HG02938 (cell line): ENCODE data around the gene STAT4.

Source experiments
- ATAC-seq: cut with Tn5 transposase; IDR thresholded peaks from one replicate; pipeline ENCODE4 v1.9.1; 2021; ENCODE audit warnings: mild to moderate bottlenecking, moderate library complexity; ENCODE audit not compliant: unreplicated experiment

Gene STAT4

DNA sequence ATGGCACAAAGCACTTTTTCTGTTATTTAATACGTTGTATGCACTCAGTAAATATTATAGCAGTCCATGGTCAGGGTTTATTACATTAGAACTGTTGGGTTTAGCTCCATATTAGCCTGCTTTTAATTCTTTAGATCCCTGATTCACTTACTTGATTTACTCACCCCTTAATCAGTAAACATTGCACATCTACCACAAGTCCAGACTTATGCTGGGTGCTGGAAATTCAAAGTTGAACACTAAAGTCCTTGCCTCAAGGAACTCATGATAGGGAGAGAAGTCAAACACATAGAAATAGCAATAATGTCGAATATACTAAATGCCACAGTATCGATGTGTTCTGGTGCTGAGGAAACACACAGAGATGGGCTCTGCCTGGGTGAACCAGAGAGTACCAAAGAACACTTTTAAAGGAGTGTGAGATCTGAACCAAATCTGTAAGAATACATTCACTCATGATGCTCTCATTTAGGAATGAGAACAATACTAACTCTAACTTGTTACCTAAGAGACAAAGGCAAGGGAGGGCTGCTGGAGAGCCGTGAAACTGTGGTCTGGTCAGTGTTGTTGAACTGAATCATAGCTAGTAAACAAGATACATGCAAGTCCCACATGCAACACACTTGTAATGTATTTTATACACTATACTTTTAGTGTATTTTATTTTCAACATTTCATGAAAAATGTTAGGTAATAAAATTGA lies 4.9 kb downstream of the STAT4 start:
- no peak for ATAC-seq

DNA sequence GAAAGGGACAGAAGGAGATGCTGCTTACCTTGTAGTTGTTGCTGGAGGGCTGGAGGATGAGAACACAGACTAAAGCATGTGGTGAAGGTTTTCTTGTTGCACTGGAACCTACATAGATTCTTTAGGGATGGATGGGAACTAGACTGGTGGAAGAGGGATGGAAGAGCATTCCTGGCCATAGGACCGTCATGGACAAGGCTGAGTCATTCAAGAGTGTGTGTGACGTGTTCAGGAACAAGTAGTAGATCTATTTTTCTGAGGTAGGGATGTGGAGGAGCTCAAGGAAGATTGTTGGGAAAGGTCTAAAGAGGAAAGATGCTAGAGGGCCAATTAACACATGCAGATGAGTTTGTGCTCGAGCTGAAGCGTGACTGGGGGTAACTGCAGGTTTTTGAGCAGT lies 6.6 kb downstream of the STAT4 start:
- ATAC-seq, result no peak

DNA sequence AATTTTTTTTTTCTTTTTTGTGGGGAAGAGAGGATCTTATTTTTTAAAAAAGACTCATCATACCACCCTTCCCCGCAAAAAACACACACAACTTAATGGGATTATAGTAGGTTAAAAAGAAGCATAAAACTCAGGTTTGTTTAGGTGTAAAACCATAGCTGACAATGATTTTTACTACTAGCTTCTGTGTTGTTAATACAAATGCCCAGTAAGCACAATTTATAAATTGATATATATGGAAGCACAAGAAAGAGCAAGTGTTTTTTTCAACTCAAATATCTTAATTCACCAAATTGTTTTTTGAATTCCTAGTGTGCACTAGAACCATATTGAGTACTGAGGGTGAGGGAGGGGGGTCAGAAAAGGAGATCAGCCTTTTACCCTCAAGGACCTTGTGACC lies 7.0 kb downstream of the STAT4 start:
- no peak for ATAC-seq

DNA sequence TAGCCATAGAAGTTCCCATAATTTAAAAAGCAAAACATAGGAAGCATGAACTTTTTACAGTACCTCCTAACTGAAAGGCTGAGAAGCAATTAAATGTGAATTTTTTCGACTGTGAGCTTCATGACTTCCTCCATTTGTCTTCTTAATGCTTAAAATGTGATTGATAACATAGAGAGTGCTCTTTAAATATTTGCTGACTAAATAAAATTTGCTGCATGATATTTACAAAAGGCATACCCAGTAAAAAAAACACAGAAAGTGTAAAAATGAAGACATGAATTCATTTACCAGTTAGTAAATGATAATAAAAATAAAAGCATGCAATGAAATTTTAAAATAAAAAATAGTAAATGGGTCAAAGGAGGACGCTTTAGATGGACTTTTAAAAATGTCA lies 21.9 kb downstream of the STAT4 start:
- ATAC-seq, result no peak

DNA sequence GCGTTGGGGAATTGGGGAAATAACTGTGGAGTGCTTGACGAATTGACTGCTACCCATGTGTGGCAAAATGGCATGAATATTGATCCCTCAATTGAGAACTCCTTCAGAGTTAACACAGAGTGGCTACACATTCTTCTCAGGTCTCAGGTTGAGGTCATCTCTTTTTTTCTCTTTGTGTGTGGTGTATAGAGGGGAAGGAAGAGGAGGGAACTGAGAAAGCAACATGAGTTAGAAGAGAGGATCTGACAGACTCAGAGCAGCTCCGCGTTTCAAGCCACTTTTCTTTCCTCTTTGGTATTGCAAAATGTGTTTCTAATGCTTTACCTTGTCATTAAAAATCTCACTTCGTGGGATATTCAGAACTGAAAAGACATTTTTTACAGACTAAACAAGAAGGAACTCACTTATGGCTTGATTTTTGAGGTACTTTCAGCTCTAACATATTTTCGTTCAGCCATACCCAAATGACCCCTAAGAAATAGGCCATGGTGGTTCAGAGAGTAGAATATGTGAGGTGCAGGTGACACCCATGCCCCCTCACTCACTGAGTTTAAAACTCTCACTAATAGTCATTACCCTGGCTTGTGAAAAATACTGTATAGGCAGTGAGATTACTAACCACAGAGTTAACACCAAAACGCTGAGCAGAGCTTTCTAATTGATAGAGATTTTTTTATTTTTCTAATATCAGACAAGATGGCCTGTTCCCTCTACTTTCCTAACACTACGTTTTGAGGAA lies 22.5 kb downstream of the STAT4 start:
- ATAC-seq, result peak; percentile 87

DNA sequence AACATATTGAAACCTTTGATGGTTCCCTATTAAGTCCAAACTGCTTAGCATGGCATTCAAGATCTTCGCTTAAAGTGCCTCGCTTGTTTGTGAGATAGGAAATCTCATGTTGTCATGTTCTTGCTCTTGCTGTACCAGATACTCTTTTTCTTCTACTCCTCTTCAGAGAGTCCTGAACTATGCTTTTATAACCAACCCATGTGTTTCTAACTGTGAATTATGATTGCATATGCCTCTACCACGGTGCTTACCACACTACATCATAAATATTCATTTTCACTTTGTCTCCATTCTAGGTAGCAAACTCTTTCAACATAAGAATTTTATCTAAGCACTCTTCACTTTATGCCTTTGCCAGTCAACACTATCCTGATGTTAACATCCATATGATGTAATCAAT lies 23.6 kb downstream of the STAT4 start:
- no peak for ATAC-seq

DNA sequence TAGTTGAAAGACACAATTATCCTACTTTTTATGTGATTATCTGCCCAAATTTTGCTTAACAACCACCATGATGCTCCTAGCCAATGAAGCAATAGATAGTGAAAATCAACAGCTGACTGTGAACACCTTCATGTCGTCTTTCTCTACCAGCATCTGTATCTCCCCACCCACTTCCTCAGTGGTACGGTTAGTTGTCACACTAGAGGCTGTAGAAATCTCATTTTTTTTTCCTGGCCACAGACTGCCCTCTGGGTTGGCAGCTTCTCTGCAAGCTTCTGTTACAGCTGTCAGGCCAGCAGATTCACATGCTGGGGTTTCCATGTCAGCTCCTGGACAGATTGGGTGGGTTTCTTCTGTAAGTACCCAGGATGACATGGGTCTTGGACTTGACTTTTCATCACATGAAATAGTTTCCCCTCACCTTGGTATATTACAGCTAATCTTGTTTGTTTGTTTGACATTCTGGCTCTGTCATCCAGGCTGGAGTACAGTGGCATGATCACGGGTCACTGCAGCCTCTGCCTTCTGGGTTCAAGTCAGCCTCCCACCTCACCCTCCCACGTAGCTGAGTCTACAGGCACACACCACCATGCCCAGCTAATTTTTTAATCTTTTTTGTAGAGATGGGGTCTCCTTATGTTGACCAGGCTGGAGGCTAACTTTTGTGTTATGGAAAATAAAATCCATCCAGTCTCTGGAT lies 24.3 kb downstream of the STAT4 start:
- peak; percentile 43 for ATAC-seq

DNA sequence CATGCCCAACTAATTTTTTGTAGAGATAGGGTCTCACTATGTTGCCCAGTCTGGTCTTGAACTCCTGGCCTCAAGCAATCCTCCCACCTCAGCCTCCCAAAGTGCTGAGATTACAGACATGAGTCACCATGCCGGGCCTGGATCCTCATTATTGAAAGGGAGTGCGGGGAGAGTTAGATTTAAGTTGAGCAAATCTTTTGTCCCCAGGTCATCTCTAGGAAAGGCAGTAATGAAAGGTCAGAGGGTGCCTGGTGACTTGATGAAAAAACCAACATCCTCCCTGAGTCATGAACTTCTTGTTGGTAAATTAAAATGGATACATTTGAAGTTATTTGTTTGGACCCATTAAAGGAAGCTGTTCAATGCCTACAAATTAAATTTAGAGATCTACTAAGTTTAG lies 25.1 kb downstream of the STAT4 start:
- no peak for ATAC-seq

DNA sequence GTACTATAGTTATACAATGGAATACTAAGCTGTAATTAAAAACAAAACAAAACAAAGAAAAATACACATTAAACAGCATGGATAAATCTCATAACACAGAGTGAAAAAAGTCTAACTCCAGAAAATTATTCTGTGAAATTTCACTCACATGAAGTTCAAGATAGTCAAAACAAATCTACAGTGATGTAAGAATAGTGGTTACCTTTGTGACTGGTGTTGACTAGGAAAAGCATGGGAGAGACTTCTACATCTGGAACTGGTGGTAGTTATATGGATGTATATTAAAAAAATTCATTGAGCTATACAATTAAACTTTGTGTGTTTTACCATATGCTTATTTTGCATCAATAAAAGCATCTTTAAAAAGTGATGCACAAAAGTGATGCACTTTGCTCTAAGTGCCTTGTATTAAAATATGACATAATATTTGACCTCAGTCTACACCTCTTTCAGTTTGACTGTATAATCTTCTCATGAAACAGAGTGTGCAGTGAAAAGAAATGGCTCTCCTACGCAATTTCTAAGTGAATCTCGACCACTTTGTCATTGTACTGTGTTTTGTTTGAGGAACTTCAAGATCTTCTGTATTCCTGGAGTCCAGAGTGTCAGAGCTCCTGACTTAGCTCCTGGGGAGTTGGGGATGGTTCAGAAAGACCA lies 28.0 kb downstream of the STAT4 start:
- peak; percentile 87 for ATAC-seq

DNA sequence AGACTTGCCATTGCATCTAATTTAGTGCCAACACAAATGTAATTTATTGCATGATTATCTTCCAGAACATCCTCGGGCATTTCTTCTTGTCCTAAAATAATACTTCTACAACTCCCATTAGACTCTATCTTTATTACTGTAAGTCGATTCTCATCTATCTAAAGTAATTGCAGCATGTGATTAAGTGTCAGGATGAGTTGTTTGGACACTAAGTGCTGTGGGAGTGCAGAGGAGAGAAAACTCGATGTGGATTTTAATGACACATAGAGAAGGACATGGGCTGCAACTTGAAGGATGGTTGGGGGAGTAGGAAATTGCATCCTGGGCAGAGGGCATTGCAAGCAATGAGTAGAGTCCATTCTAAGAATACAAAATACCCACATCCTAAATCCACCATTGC lies 33.5 kb downstream of the STAT4 start:
- no peak for ATAC-seq

DNA sequence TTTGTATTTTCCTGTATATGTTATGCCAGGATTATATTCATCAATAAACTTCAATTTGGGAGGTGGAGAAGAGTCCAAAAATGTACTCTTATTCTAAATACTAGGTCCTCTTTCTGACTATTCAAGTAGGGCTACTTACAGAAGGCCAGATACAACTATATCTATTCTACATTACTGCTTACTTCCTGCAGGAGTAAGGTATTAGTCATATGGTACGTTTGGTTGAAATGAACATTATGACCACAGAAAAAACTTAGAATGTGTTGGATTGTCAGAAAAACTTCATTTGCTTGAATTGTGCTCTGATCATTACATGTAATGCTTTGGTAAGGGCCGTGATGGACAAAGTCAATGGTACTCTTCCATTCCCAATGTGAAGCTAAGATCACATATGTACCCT lies 35.0 kb downstream of the STAT4 start:
- ATAC-seq, result peak; percentile 52

DNA sequence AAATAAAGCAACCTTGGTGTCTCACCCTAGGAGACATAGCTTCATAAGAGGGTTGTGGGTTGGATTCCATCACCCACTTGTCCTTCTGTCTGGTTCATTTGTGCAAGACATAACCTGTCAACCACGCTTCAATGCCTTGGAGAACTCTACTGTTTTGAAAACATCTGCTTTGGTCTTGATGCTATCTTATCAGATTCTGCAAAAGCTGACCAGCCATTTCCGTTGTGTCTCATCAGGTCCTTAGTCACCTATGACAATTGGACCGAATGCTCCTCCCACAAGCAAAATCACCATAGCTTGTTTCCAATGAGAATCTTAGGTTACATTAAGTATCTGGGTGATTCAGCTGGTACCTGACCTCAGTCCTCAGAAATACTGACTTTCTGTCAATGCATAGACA lies 35.4 kb downstream of the STAT4 start:
- ATAC-seq, result peak; percentile 63

DNA sequence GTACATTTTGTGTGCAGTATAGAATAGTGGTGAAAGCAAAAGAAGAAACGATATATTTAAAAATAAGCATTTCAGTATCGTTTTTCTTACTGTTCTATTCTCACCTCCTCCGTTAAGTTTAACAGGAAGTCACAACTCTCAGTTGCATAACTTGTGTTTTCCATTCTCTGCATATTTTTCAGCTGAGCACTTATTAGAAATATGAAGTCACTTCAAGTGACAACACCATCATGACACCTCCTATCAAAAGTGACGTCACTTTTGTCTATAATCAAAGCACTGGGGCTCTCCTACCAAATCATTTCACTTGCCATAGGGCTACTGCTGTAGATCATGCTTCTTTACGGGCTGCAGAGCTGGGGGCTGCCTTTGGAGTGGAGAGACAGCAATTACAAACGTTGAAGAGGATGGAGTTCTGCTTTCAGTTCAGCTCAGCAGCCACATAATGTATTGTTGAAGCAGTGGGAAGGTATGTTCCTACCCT lies 36.3 kb downstream of the STAT4 start:
- ATAC-seq, result peak; percentile 77

DNA sequence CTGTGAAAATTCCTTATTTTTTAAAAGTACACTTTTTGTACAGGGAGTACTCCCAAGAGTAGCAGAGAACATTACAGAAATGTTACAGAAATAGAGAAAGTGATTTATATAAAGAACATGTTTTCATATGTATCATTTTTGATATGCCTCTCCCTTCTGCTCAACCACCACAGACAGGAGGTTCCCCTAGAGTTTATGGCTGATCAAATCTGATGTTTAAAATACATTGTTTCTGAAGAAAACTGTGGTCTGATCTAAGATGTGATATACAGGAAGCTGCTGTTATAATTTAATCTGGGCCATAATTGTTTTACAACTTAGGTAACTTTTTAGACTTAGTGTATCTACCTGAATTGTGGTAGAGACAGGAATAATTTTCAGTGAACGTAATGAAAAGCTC lies 37.0 kb downstream of the STAT4 start:
- no peak for ATAC-seq

DNA sequence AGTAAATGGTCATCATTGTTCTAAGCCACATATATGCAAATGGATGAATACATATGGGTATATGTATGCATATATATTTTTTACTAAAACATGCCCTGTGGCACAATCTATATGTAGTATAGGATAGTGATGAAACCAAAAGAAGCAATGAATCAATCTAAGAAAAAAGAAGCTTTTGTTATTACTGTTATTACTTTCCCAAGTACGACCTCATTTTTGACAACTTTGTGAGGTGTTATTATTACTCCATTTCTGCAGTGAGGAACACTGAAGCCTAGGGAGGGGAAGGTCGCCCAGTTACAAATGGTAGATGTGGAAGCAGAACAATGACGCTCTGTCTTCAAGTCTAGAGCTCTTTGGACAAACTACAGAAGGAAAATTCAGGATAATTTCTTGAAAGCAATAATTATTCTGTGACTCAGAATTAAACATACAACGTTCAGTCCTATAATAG lies 38.3 kb downstream of the STAT4 start:
- ATAC-seq, result no peak

DNA sequence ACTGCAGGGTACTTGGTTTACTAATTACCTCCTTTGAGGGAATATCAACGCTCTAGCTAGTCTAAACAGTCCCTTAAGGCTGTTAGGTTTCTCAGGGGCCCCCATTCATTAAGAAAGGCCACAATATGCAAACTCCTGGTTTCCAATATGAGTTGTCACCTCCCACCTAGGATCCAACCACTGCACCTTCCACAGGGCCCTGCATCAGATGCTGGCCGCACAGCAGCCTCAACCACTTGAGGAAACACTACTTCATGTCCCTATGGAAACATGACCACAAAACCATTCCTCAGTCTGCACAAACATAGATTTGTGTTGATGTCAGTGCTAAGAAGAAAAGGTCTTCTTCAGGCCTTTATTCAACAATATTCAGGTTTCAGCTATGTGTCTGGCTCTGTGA lies 40.9 kb downstream of the STAT4 start:
- ATAC-seq, result no peak

DNA sequence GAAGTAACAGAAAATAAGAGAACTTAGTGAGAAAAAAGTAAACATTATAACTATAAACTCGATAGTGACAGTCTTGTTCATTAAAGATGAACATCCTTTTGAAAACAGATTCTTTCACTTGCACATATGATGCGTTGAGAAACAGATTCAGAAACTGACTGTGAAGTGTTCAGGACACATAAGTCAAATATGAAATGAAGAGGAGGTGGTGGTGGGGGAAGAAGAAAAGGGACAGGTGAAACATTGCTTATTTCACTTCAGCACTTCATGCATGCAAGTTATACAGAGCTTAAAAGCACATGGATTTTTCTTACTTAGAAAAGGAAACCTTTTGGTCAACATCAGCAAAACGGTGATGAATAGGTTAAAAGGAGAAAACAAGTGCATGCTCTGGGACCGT lies 42.5 kb downstream of the STAT4 start:
- no peak for ATAC-seq

DNA sequence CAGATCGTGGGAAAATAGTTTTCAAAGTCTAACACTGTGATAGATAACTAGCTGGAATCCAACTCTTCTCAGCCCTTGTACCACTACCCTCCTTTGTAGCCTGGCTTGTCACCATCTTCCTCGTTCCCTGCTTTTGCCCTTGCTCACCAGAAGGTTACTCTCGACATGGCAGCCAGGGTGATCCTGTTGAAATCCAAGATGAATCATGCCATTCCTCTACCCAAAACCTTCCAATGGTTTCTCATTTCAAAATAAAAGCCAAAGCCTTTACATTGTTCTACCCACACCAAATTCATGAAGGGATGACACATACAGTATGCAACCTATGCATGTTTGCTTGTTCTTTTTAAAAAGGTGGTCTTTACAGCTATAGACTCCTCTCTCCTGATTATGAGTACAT lies 45.7 kb downstream of the STAT4 start:
- no peak for ATAC-seq

DNA sequence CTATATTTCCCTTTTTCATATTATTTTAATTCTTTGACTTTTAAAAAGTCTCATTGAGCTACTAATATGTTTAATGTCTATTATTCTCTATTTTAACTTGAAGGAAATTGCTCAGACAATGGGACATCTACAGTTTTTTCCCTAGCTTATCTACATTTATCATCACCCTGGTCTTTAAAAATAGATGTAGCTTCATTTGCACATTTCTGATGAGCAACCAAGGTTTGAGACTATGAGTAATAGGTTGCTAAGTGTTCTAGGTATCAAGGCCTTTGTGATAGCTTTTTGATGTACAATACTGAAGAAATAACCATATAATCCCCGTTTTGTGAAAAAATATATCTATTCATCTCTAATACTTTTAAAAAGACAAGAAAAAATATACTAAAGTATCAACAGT lies 47.0 kb downstream of the STAT4 start:
- no peak for ATAC-seq

DNA sequence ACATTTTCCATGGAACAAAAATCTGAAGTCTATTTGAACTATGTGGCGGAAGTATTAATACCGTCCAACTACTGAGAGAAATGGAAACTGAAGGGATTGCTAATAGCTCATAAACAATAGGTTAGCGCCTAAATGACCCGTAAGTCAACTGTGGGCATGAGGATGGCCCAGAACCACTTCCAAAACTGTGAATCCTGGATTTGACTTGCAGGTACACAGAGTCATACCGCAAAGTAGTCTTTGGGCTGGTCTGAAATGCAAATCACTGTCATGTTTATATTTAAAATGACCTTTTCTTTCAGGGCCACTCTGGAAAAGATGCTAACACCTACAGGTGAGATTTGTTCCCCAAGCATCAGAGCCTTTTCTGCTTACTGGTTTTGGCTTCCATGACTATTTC lies 50.6 kb downstream of the STAT4 start:
- no peak for ATAC-seq

DNA sequence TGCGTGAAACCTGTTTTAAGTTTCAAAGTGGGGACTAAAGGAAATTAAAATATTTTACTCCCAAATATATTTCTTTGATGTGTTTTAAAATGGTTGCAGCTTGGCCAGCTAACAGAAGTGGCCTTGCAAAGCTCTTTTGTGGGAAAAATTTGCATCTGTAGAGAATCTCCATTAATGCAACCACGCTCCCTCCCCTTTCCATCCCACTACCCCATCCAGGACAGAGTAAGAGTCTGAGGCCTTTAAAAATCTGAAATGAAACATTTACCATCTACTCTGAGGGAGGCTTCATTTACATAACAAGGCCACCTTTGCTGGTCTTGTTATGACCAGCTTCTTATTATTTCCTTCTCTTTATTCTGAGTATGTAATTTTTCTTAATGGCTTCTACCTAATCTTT lies 63.5 kb downstream of the STAT4 start:
- no peak for ATAC-seq
